H1 (cell line): ENCODE measurements around the gene ADD3. TPM values are rescaled to one million over a fixed set of nuclear protein-coding genes. Genes with fewer than 3 reads are reported as not detected.

Experiments
- CTCF ChIA-PET: fragments of 300-600 bp; sonication (Branson Sonifier 250); formaldehyde crosslinking; loops from one replicate; lab custom pipeline; 2021; ENCODE audit not compliant: partially characterized antibody; lab: Charles Lee
- POLR2A ChIA-PET: fragments of 300-600 bp; sonication (Branson Sonifier 250); formaldehyde crosslinking; loops from one replicate; lab custom pipeline; 2021; ENCODE audit warnings: inconsistent platforms; ENCODE audit not compliant: partially characterized antibody; lab: Charles Lee
- DNase-seq, 2 experiments: peaks; one replicate each; pipeline versions ENCODE4 v3.0.0 to v3.0.0-alpha.2; 2010 to 2022; ENCODE audit warnings: low spot score in 2 of 2, low read depth in 1 of 2, mixed read lengths in 1 of 2
- FAIRE-seq: peaks from 2 replicates; lab custom pipeline; 2011; peaks lifted over from hg19 to GRCh38; lab: Jason Lieb, UNC
- H2AFZ ChIP-seq: 2 replicates; pipeline ENCODE4 v1.8.1; 2012; ENCODE audit warnings: low read length, inconsistent platforms
- H2AK5ac ChIP-seq: 2 replicates; pipeline ENCODE4 v1.6.1; 2013; ENCODE audit warnings: low read depth, low read length
- H2BK120ac ChIP-seq: replicated peaks from 2 replicates; pipeline ENCODE3; 2013; ENCODE audit warnings: low read depth, low read length, inconsistent platforms
- H2BK12ac ChIP-seq: 2 replicates; pipeline ENCODE4 v1.6.1; 2013; ENCODE audit warnings: low read depth, low read length
- H2BK15ac ChIP-seq: 2 replicates; pipeline ENCODE4 v1.6.1; 2013; ENCODE audit warnings: low read length
- H2BK20ac ChIP-seq: 2 replicates; pipeline ENCODE4 v1.6.1; 2013; ENCODE audit warnings: low read length
- H2BK5ac ChIP-seq: 2 replicates; pipeline ENCODE4 v1.6.1; 2013; ENCODE audit warnings: low read depth, low read length
- H3K14ac ChIP-seq: 2 replicates; pipeline ENCODE4 v1.6.1; 2013; ENCODE audit warnings: inconsistent platforms; ENCODE audit not compliant: insufficient read length
- H3K18ac ChIP-seq: 2 replicates; pipeline ENCODE4 v1.6.1; 2013; ENCODE audit warnings: low read length; ENCODE audit errors: extremely low read depth
- H3K23ac ChIP-seq: 2 replicates; pipeline ENCODE4 v1.6.1; 2013; ENCODE audit warnings: inconsistent platforms; ENCODE audit not compliant: insufficient read length
- H3K23me2 ChIP-seq: 2 replicates; pipeline ENCODE4 v1.6.1; 2013; ENCODE audit warnings: low read depth, low read length
- H3K27ac ChIP-seq: 2 replicates; pipeline ENCODE4 v1.6.1; 2011; ENCODE audit warnings: low read depth, low read length, inconsistent platforms
- H3K27me3 ChIP-seq, 4 experiments: replicated peaks in 1 of 4; 1 replicate in 1 of 4; 2 replicates in 3 of 4; pipeline versions ENCODE4 v1.6.1 to v1.8.1; 2011 to 2013; ENCODE audit warnings: low read length in 3 of 4, mild to moderate bottlenecking in 3 of 4, inconsistent platforms in 2 of 4, mixed read lengths in 2 of 4, moderate library complexity in 1 of 4; ENCODE audit not compliant: control insufficient read depth in 3 of 4, insufficient read depth in 3 of 4; ENCODE audit errors: extremely low read depth in 1 of 4
- H3K36me3 ChIP-seq, 4 experiments: 2 replicates each; pipeline versions ENCODE4 v1.6.1 to v1.8.1; 2011 to 2013; ENCODE audit warnings: mild to moderate bottlenecking in 4 of 4, low read length in 3 of 4, moderate library complexity in 2 of 4, control low read depth in 1 of 4, inconsistent platforms in 1 of 4; ENCODE audit not compliant: insufficient read depth in 4 of 4, control insufficient read depth in 2 of 4
- H3K4ac ChIP-seq: replicated peaks from 2 replicates; pipeline ENCODE3; 2013; ENCODE audit warnings: low read length, low read depth, mixed read lengths, inconsistent platforms; ENCODE audit not compliant: insufficient read length
- H3K4me1 ChIP-seq, 4 experiments: replicated peaks in 1 of 4; 1 replicate in 1 of 4; 2 replicates in 3 of 4; pipeline versions ENCODE4 v1.6.1 to v1.8.1; 2011 to 2013; ENCODE audit warnings: low read length in 3 of 4, inconsistent platforms in 2 of 4, mixed read lengths in 1 of 4; ENCODE audit not compliant: insufficient read depth in 4 of 4, control insufficient read depth in 3 of 4
- H3K4me2 ChIP-seq, 2 experiments: 2 replicates each; pipeline versions ENCODE4 v1.6.1 to v1.8.1; 2011 to 2013; ENCODE audit warnings: low read depth in 2 of 2, low read length in 2 of 2, control low read depth in 1 of 2, inconsistent platforms in 1 of 2, mild to moderate bottlenecking in 1 of 2; ENCODE audit not compliant: insufficient read depth in 1 of 2
- H3K4me3 ChIP-seq, 4 experiments: fragments of 200-600, 300-600 bp in 1 of 4; sonication (generic), shearing (Covaris generic), sonication (Bioruptor Twin) in 1 of 4; 2 replicates each; pipeline versions ENCODE4 v1.5.1 to v1.8.1; 2011 to 2016; ENCODE audit warnings: low read length in 4 of 4, low read depth in 3 of 4, control low read depth in 2 of 4, inconsistent platforms in 2 of 4, mild to moderate bottlenecking in 2 of 4, mixed read lengths in 1 of 4, moderate library complexity in 1 of 4; ENCODE audit not compliant: insufficient read depth in 2 of 4; ENCODE audit errors: extremely low read depth in 1 of 4
- H3K56ac ChIP-seq: replicated peaks from 2 replicates; pipeline ENCODE3; 2013; ENCODE audit warnings: low read depth, mild to moderate bottlenecking, mixed read lengths, low read length, inconsistent platforms; ENCODE audit not compliant: insufficient read length
- H3K79me1 ChIP-seq: 2 replicates; pipeline ENCODE4 v1.6.1; 2013; ENCODE audit warnings: low read depth, low read length, control low read depth
- H3K79me2 ChIP-seq, 2 experiments: 2 replicates each; pipeline versions ENCODE4 v1.6.1 to v1.8.1; 2012 to 2013; ENCODE audit warnings: low read length in 2 of 2, mild to moderate bottlenecking in 2 of 2, inconsistent platforms in 1 of 2; ENCODE audit not compliant: insufficient read depth in 2 of 2, control insufficient read depth in 1 of 2
- H3K9ac ChIP-seq, 4 experiments: replicated peaks in 1 of 4; 1 replicate in 1 of 4; 2 replicates in 3 of 4; pipeline versions ENCODE4 v1.6.1 to v1.8.1; 2011 to 2013; ENCODE audit warnings: low read depth in 3 of 4, low read length in 3 of 4, control low read depth in 2 of 4, mild to moderate bottlenecking in 2 of 4, moderate library complexity in 2 of 4, inconsistent platforms in 1 of 4; ENCODE audit errors: extremely low read depth in 1 of 4
- H3K9me3 ChIP-seq, 2 experiments: 2 replicates each; pipeline versions ENCODE4 v1.6.1 to v1.8.1; 2012 to 2013; ENCODE audit warnings: mild to moderate bottlenecking in 2 of 2, moderate library complexity in 2 of 2, control low read depth in 1 of 2, inconsistent platforms in 1 of 2, low read depth in 1 of 2, low read length in 1 of 2, mixed read lengths in 1 of 2; ENCODE audit not compliant: insufficient read depth in 2 of 2
- H4K20me1 ChIP-seq, 2 experiments: replicated peaks in 1 of 2; 2 replicates each; pipeline versions ENCODE3 to v1.8.1; 2011 to 2013; ENCODE audit warnings: inconsistent platforms in 2 of 2, low read length in 2 of 2, mild to moderate bottlenecking in 1 of 2; ENCODE audit not compliant: insufficient read depth in 2 of 2, control insufficient read depth in 1 of 2
- H4K5ac ChIP-seq: 2 replicates; pipeline ENCODE4 v1.6.1; 2013; ENCODE audit warnings: low read length, low read depth, mixed read lengths, inconsistent platforms; ENCODE audit not compliant: insufficient read length
- H4K8ac ChIP-seq: 2 replicates; pipeline ENCODE4 v1.8.0; 2013; ENCODE audit warnings: mild to moderate bottlenecking, moderate library complexity, low read length, inconsistent platforms; ENCODE audit not compliant: insufficient read depth; ENCODE audit errors: extremely low read depth
- H4K91ac ChIP-seq: replicated peaks from 2 replicates; pipeline ENCODE3; 2013; ENCODE audit warnings: low read length, mixed read lengths, inconsistent platforms; ENCODE audit not compliant: insufficient read length
- CBX8 ChIP-seq: fragments of 300-800, 300-1000 bp; sonication (generic); IDR thresholded peaks from 2 replicates; pipeline ENCODE4 v1.7.1; 2016; ENCODE audit warnings: low read depth, low read length, borderline replicate concordance
- CEBPB ChIP-seq: IDR thresholded peaks from 2 replicates; pipeline ENCODE4 v1.6.1; 2012; ENCODE audit warnings: low read depth, low read length
- CREB1 ChIP-seq: IDR thresholded peaks from 2 replicates; pipeline ENCODE4 v1.6.1; 2012; ENCODE audit warnings: inconsistent platforms
- CTCF ChIP-seq, 3 experiments: IDR thresholded peaks; 1 replicate in 2 of 3; 2 replicates in 1 of 3; pipeline versions ENCODE4 v1.5.1 to v1.6.1; 2011; ENCODE audit warnings: low read length in 3 of 3, mild to moderate bottlenecking in 3 of 3, inconsistent platforms in 2 of 3, low read depth in 1 of 3, moderate library complexity in 1 of 3; ENCODE audit not compliant: insufficient read depth in 1 of 3; ENCODE audit errors: control extremely low read depth in 1 of 3
- HDAC6 ChIP-seq: IDR thresholded peaks from one replicate; pipeline ENCODE4 v1.7.1; 2012; ENCODE audit warnings: low read depth, mild to moderate bottlenecking, inconsistent platforms, low read length, moderate library complexity
- POLR2A ChIP-seq, 2 experiments: IDR thresholded peaks; 1 replicate in 1 of 2; 2 replicates in 1 of 2; pipeline ENCODE4 v1.6.1; 2011; ENCODE audit warnings: low read depth in 2 of 2, low read length in 2 of 2, mild to moderate bottlenecking in 2 of 2; ENCODE audit errors: control extremely low read depth in 1 of 2
- SP4 ChIP-seq: IDR thresholded peaks from 2 replicates; pipeline ENCODE4 v1.6.1; 2012; ENCODE audit warnings: low read length, inconsistent platforms
- ZNF274 ChIP-seq: IDR thresholded peaks from 2 replicates; pipeline ENCODE4 v1.7.0; 2012; ENCODE audit warnings: low read length, borderline replicate concordance; ENCODE audit errors: extremely low read depth
- polyA plus RNA-seq, 7 experiments: library from polyadenylated mRNA; depleted of rRNA in 3 of 7; stranded (reverse) in 5 of 7; unstranded in 2 of 7; fragments of >200 nt in 5 of 7; fragments of 200-250 nt in 2 of 7; gene quantifications; 1 replicate in 5 of 7; 2 replicates in 1 of 7; 4 replicates in 1 of 7; pipeline versions ENCODE4 v1.2.1 to v1.2.3, GENCODE V29; 2011 to 2013; ENCODE audit warnings: missing spikeins in 2 of 7, mixed read lengths in 2 of 7
- total RNA-seq: library from RNA; stranded (reverse); fragmentation: NEBNext Ultra II Directional; extraction: Animal tissue kit (Norgen Biotek cat#: 25700); gene quantifications from 2 replicates; pipeline ENCODE4 v1.2.1, GENCODE V29; 2021

Gene ADD3
- total and polyA plus RNA-seq, 2 of the 8 experiments (the other 6 are each of a cell fraction or from before 2014, with no cell fraction given), result 44.7 to 85.6 TPM

DNA sequence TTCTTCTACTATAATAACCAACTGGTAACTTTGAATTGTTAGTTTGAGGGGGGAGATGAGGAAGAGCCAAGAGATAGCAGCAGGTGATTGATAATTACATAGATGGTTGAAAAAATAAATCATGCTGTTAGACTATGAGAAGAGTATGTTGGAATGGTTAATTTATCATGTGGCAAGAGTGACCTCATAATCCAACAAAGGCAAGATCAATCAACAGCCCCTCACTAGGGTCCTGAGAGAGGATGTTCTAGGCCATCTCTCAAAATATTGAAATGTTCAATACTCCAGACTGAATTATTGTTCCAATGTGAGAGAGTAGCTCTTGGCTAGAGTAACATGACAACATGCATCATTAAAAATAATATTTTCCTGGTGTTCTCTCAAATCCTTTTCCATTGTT, 67.9 kb downstream of the ADD3 start:
- peaks cover 0 to 60% of the 10 kb centered on the region in 2 experiments; a peak in 2 of 4 replicates for H3K79me2 ChIP-seq
- H4K5ac ChIP-seq, result no peak overlapping the region
- H4K91ac ChIP-seq, result no peak overlapping the region
- no peak overlapping the region for H3K14ac ChIP-seq
- H3K4me1 ChIP-seq, result peaks cover 0 to 4% (median 0%) of the 10 kb centered on the region in 4 experiments; a peak in 3 of 7 replicates
- no peak overlapping the region for H3K9ac ChIP-seq
- no peak overlapping the region for H2AK5ac ChIP-seq
- no peak overlapping the region for H3K27ac ChIP-seq
- H3K9me3 ChIP-seq, result no peaks in the 10 kb centered on the region
- H3K23ac ChIP-seq, result no peak overlapping the region
- ChIA-PET POLR2A (interaction anchor here (1.4 kb wide), 1 partner anchor 9 kb away, joined by 4 read pairs; no protein-coding TSS in a partner anchor), CTCF (interaction anchor here (1.4 kb wide), 1 partner anchor 45 kb away, joined by 3 read pairs; no protein-coding TSS in a partner anchor)
- H2BK15ac ChIP-seq, result no peak overlapping the region
- H2BK12ac ChIP-seq, result no peak overlapping the region
- no peaks in the 10 kb centered on the region; the same call in 1 of the 2 replicates for H3K79me1 ChIP-seq
- FAIRE-seq, result no peak
- no peak overlapping the region for H2AFZ ChIP-seq
- no peak overlapping the region for H3K4me2 ChIP-seq
- no peak overlapping the region for H3K4me3 ChIP-seq
- no peak overlapping the region for H3K56ac ChIP-seq
- H3K36me3 ChIP-seq, result no peaks in the 10 kb centered on the region
- no peak overlapping the region for H2BK5ac ChIP-seq
- no peak overlapping the region for H3K4ac ChIP-seq
- no peak overlapping the region for H2BK120ac ChIP-seq
- H2BK20ac ChIP-seq, result no peak overlapping the region
- peaks cover 6 to 7% of the 10 kb centered on the region in 2 experiments for H4K20me1 ChIP-seq
- no peak overlapping the region for H4K8ac ChIP-seq
- no peak for TF ChIP-seq CBX8
- TF ChIP-seq POLR2A (IDR thresholded peaks at IDR 0.05; ENCODE audit: control extremely low read depth in 1 of 2, low read depth in 2 of 2, low read length in 2 of 2), result no peak
- no peak for TF ChIP-seq CTCF (IDR thresholded peaks at IDR 0.05; ENCODE audit: control extremely low read depth in 1 of 3, insufficient read depth in 1 of 3, low read depth in 1 of 3, low read length in 3 of 3)
- no peak for TF ChIP-seq CEBPB
- TF ChIP-seq HDAC6, result no peak
- TF ChIP-seq SP4, result no peak
- no peak for TF ChIP-seq CREB1
- TF ChIP-seq ZNF274, result no peak
- TF ChIP-seq, all 59 proteins: peak for 0
- H3K27me3 ChIP-seq, result no peaks in the 10 kb centered on the region; a peak in 1 of 7 replicates
- no peak overlapping the region for H3K18ac ChIP-seq
- DNase-seq, result no peak
- H3K23me2 ChIP-seq, result no peaks in the 10 kb centered on the region
